ENCODE results near the gene ISYNA1. TPM values are rescaled to one million over a fixed set of nuclear protein-coding genes. Genes with fewer than 3 reads are reported as not detected.

ISYNA1 gene
- total and polyA plus RNA-seq, 2 of the 13 experiments (the other 11 are each of a cell fraction or from before 2014, with no cell fraction given) = 29.6 to 48.5 TPM

DNA sequence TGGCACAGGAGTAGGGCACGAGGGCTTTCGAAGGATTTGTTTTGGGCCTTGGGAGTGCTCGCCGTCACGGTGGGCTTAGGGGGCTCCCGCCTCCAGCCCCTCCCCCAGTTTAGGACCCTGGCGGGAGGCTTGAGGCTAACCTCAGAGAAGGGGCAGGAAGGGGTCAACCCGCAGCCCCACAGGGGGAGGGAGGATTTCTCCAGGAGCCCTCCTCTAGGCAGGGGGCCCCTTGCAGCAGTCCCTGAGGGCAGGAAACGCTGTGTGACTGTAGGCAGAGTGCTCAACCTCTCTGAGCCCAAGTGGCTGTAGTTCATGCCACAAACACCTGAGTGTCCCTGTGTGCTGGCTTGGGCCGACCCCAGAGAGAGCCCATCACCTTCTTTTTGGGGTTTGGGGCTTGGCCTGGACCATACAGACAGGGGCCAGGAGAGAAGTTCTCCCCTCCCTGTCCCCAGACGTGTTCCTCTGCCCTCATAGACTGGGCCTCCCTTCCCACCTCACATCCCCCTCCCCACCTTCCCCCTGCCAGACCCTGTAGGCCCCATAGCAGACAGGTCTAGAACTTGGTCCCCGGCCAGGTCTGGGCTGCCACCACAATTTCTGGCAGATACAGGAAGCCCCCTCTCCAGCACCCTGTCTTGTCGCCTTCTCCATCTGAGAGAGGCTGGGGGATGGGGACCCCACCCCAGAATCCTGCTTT lies 8.1 kb downstream of the ISYNA1 start:
- Histone ChIP-seq H3K9me3 (ENCODE audit: low read length) (no peaks in the 10 kb centered on the region), H2AFZ (ENCODE audit: low read length) (no peak overlapping the region), H3K27me3 (ENCODE audit: control insufficient read depth in 1 of 2, insufficient read depth in 2 of 2, low read length in 2 of 2) (no peaks in the 10 kb centered on the region), H3K4me2 (ENCODE audit: low read depth, low read length) (no peak overlapping the region), H3K79me2 (ENCODE audit: insufficient read depth, low read length) (no peaks in the 10 kb centered on the region), H3K4me3 (replicated peaks in 1 of 3; ENCODE audit: insufficient read depth in 1 of 3, low read depth in 2 of 3, low read length in 3 of 3) (no peak overlapping the region), H3K27ac (ENCODE audit: extremely low read length, insufficient read depth, low read length) (no peak overlapping the region), H4K20me1 (ENCODE audit: insufficient read depth, low read length) (no peaks in the 10 kb centered on the region), H3K9ac (ENCODE audit: insufficient read depth, low read depth, low read length) (no peak overlapping the region), H3K36me3 (replicated peaks in 1 of 2; ENCODE audit: control insufficient read depth in 1 of 2, insufficient read depth in 2 of 2, low read length in 2 of 2) (peaks cover 1 to 3% of the 10 kb centered on the region in 2 experiments; a peak in 2 of 5 replicates), H3K4me1 (ENCODE audit: insufficient read depth, low read length) (no peaks in the 10 kb centered on the region)
- 97% methylated on average over 10 of the region's 13 CpGs for WGBS (ENCODE audit: low lambda C conversion rate)
- TF ChIP-seq, protein P1, sequence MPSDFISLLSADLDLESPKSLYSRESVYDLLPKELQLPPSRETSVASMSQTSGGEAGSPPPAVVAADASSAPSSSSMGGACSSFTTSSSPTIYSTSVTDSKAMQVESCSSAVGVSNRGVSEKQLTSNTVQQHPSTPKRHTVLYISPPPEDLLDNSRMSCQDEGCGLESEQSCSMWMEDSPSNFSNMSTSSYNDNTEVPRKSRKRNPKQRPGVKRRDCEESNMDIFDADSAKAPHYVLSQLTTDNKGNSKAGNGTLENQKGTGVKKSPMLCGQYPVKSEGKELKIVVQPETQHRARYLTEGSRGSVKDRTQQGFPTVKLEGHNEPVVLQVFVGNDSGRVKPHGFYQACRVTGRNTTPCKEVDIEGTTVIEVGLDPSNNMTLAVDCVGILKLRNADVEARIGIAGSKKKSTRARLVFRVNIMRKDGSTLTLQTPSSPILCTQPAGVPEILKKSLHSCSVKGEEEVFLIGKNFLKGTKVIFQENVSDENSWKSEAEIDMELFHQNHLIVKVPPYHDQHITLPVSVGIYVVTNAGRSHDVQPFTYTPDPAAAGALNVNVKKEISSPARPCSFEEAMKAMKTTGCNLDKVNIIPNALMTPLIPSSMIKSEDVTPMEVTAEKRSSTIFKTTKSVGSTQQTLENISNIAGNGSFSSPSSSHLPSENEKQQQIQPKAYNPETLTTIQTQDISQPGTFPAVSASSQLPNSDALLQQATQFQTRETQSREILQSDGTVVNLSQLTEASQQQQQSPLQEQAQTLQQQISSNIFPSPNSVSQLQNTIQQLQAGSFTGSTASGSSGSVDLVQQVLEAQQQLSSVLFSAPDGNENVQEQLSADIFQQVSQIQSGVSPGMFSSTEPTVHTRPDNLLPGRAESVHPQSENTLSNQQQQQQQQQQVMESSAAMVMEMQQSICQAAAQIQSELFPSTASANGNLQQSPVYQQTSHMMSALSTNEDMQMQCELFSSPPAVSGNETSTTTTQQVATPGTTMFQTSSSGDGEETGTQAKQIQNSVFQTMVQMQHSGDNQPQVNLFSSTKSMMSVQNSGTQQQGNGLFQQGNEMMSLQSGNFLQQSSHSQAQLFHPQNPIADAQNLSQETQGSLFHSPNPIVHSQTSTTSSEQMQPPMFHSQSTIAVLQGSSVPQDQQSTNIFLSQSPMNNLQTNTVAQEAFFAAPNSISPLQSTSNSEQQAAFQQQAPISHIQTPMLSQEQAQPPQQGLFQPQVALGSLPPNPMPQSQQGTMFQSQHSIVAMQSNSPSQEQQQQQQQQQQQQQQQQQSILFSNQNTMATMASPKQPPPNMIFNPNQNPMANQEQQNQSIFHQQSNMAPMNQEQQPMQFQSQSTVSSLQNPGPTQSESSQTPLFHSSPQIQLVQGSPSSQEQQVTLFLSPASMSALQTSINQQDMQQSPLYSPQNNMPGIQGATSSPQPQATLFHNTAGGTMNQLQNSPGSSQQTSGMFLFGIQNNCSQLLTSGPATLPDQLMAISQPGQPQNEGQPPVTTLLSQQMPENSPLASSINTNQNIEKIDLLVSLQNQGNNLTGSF (CRISPR knock-in tag; IDR thresholded peaks at IDR 0.05) = no peak
- TF ChIP-seq ZNF225 (CRISPR knock-in tag; IDR thresholded peaks at IDR 0.05) = no peak
- TF ChIP-seq ZNF616 (CRISPR knock-in tag; IDR thresholded peaks at IDR 0.05; ENCODE audit: low read depth) = no peak
- TF ChIP-seq, protein P2, sequence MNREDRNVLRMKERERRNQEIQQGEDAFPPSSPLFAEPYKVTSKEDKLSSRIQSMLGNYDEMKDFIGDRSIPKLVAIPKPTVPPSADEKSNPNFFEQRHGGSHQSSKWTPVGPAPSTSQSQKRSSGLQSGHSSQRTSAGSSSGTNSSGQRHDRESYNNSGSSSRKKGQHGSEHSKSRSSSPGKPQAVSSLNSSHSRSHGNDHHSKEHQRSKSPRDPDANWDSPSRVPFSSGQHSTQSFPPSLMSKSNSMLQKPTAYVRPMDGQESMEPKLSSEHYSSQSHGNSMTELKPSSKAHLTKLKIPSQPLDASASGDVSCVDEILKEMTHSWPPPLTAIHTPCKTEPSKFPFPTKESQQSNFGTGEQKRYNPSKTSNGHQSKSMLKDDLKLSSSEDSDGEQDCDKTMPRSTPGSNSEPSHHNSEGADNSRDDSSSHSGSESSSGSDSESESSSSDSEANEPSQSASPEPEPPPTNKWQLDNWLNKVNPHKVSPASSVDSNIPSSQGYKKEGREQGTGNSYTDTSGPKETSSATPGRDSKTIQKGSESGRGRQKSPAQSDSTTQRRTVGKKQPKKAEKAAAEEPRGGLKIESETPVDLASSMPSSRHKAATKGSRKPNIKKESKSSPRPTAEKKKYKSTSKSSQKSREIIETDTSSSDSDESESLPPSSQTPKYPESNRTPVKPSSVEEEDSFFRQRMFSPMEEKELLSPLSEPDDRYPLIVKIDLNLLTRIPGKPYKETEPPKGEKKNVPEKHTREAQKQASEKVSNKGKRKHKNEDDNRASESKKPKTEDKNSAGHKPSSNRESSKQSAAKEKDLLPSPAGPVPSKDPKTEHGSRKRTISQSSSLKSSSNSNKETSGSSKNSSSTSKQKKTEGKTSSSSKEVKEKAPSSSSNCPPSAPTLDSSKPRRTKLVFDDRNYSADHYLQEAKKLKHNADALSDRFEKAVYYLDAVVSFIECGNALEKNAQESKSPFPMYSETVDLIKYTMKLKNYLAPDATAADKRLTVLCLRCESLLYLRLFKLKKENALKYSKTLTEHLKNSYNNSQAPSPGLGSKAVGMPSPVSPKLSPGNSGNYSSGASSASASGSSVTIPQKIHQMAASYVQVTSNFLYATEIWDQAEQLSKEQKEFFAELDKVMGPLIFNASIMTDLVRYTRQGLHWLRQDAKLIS (CRISPR knock-in tag; IDR thresholded peaks at IDR 0.05) = no peak
- no peak for TF ChIP-seq ZKSCAN5 (CRISPR knock-in tag; IDR thresholded peaks at IDR 0.05)
- no peak for TF ChIP-seq ZSCAN12 (CRISPR knock-in tag; IDR thresholded peaks at IDR 0.05)
- peak; percentile 97 for TF ChIP-seq ZNF768 (CRISPR knock-in tag; IDR thresholded peaks at IDR 0.05)
- TF ChIP-seq HNF4A (CRISPR knock-in tag; IDR thresholded peaks at IDR 0.05) = no peak
- POLR2A ChIA-PET = no interaction called here
- CTCF ChIA-PET (ENCODE audit: low intra/inter-chr PET ratio, low total read pairs) = no interaction called here
- in situ Hi-C loops (cut with HindIII; ENCODE audit: extremely low pct_ligation_motif_present, low pct_unique_long_range_greater_than_20kb) (no loop called here), intact Hi-C loops (cut with micrococcal nuclease; ENCODE audit: unreplicated experiment) (no loop called here)
- no TSS peak for BruUV-seq (replicated peaks)
- ATAC-seq (no peak), DNase-seq (ENCODE audit: low spot score) (no peak), FAIRE-seq (no peak)
